ENCODE measurements around the gene CDC42BPB. TPM values are rescaled to one million over a fixed set of nuclear protein-coding genes. Genes with fewer than 3 reads are reported as not detected.

CDC42BPB gene
- total RNA-seq, 2 experiments from 2014 or later = 6.6 to 7.6 TPM

- H3K27me3 Mint-ChIP-seq = no peaks in the 10 kb centered on the region
- POLR2A ChIA-PET = no interaction called here
- CTCF ChIA-PET = no interaction called here
- no peak overlapping the region for H3K4me3 Mint-ChIP-seq
- Histone ChIP-seq H3K4me3 (ENCODE audit: low read length) (no peak overlapping the region), H3K9me3 (ENCODE audit: control insufficient read depth in 1 of 2, insufficient read depth in 1 of 2, low read length in 2 of 2) (no peaks in the 10 kb centered on the region), H3K4me1 (ENCODE audit: insufficient read depth, low read length) (no peaks in the 10 kb centered on the region), H3K36me3 (ENCODE audit: insufficient read depth, low read length) (no peaks in the 10 kb centered on the region), H3K27me3 (ENCODE audit: control insufficient read depth in 1 of 2, insufficient read depth in 2 of 2, low read length in 2 of 2) (no peaks in the 10 kb centered on the region), H3K27ac (ENCODE audit: low read depth in 1 of 2, low read length in 2 of 2) (no peak overlapping the region)
- no peak for ATAC-seq (ENCODE audit: poor library complexity)
- no peaks in the 10 kb centered on the region for H3K9me3 Mint-ChIP-seq
- TF ChIP-seq, protein P1, sequence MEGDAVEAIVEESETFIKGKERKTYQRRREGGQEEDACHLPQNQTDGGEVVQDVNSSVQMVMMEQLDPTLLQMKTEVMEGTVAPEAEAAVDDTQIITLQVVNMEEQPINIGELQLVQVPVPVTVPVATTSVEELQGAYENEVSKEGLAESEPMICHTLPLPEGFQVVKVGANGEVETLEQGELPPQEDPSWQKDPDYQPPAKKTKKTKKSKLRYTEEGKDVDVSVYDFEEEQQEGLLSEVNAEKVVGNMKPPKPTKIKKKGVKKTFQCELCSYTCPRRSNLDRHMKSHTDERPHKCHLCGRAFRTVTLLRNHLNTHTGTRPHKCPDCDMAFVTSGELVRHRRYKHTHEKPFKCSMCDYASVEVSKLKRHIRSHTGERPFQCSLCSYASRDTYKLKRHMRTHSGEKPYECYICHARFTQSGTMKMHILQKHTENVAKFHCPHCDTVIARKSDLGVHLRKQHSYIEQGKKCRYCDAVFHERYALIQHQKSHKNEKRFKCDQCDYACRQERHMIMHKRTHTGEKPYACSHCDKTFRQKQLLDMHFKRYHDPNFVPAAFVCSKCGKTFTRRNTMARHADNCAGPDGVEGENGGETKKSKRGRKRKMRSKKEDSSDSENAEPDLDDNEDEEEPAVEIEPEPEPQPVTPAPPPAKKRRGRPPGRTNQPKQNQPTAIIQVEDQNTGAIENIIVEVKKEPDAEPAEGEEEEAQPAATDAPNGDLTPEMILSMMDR (IDR thresholded peaks at IDR 0.05) = no peak
- H3K36me3 Mint-ChIP-seq (ENCODE audit: low read depth) = peaks cover 15% of the 10 kb centered on the region
- no peak overlapping the region for H3K27ac Mint-ChIP-seq
- intact Hi-C loops (cut with DNase I, micrococcal nuclease) = no loop called here
- DNase-seq = no peak
- no peaks in the 10 kb centered on the region for H3K4me1 Mint-ChIP-seq (ENCODE audit: low read depth)
Measured at GRCh38 chr14:103003850-103004249, 53.5 kb downstream of the CDC42BPB start.

DNA sequence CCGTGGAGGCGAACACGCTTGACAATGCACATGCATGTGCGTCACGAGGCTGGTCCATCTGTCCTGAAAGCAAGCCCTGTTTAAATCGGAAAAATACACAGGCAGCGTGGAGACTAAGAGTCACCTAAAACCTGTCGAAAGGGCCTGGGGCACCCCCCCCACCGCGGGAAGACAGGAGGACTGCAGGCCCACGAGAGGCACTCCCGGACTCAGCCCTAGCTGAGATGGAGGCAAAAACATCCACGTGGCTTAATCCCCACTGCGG is 54.1 kb downstream of the CDC42BPB start:
- POLR2A ChIA-PET = no interaction called here
- H3K9me3 ChIP-seq (ENCODE audit: control insufficient read depth in 1 of 2, insufficient read depth in 1 of 2, low read length in 2 of 2) = no peaks in the 10 kb centered on the region
- H3K27ac ChIP-seq (ENCODE audit: low read depth in 1 of 2, low read length in 2 of 2) = no peak overlapping the region
- Mint-ChIP-seq H3K4me1 (ENCODE audit: low read depth) (no peaks in the 10 kb centered on the region), H3K27me3 (no peaks in the 10 kb centered on the region), H3K27ac (no peak overlapping the region), H3K36me3 (ENCODE audit: low read depth) (peaks cover 15% of the 10 kb centered on the region), H3K4me3 (no peak overlapping the region), H3K9me3 (no peaks in the 10 kb centered on the region)
- no peaks in the 10 kb centered on the region for H3K36me3 ChIP-seq (ENCODE audit: insufficient read depth, low read length)
- H3K4me1 ChIP-seq (ENCODE audit: insufficient read depth, low read length) = no peaks in the 10 kb centered on the region
- no peak for ATAC-seq (ENCODE audit: poor library complexity)
- no peak for DNase-seq
- intact Hi-C loops (cut with DNase I, micrococcal nuclease) = no loop called here
- no peak overlapping the region for H3K4me3 ChIP-seq (ENCODE audit: low read length)
- CTCF ChIA-PET = no interaction called here
- TF ChIP-seq, protein P1 (IDR thresholded peaks at IDR 0.05) = no peak
- H3K27me3 ChIP-seq (ENCODE audit: control insufficient read depth in 1 of 2, insufficient read depth in 2 of 2, low read length in 2 of 2) = no peaks in the 10 kb centered on the region

- ChIA-PET POLR2A (no interaction called here), CTCF (no interaction called here)
- no peak for ATAC-seq (ENCODE audit: poor library complexity)
- Histone ChIP-seq H3K4me3 (ENCODE audit: low read length) (no peak overlapping the region), H3K4me1 (ENCODE audit: insufficient read depth, low read length) (no peaks in the 10 kb centered on the region), H3K27ac (ENCODE audit: low read depth in 1 of 2, low read length in 2 of 2) (no peak overlapping the region), H3K27me3 (ENCODE audit: control insufficient read depth in 1 of 2, insufficient read depth in 2 of 2, low read length in 2 of 2) (no peaks in the 10 kb centered on the region), H3K36me3 (ENCODE audit: insufficient read depth, low read length) (no peaks in the 10 kb centered on the region), H3K9me3 (ENCODE audit: control insufficient read depth in 1 of 2, insufficient read depth in 1 of 2, low read length in 2 of 2) (no peaks in the 10 kb centered on the region)
- TF ChIP-seq, protein P1 (IDR thresholded peaks at IDR 0.05) = no peak
- no peaks in the 10 kb centered on the region for H3K9me3 Mint-ChIP-seq
- H3K36me3 Mint-ChIP-seq (ENCODE audit: low read depth) = peaks cover 12% of the 10 kb centered on the region
- no peak overlapping the region for H3K27ac Mint-ChIP-seq
- no peaks in the 10 kb centered on the region for H3K4me1 Mint-ChIP-seq (ENCODE audit: low read depth)
- intact Hi-C loops (cut with DNase I, micrococcal nuclease) = no loop called here
- no peaks in the 10 kb centered on the region for H3K27me3 Mint-ChIP-seq
- peak in 1 of 14 experiments; percentile 11 for DNase-seq
- H3K4me3 Mint-ChIP-seq = no peak overlapping the region
Measured at GRCh38 chr14:103002578-103003350, 54.6 kb downstream of the CDC42BPB start.
